Subcutaneous abdominal adipose tissue (tissue), 5 donors: ENCODE results near the gene MACF1.
"Not testable (repeated sequence)": the region's sequence is repeated elsewhere in the genome, so short reads cannot be mapped to it uniquely, and the experiment has no call there.

Source experiments
- H3K27ac ChIP-seq: one replicate; pipeline ENCODE4 v1.7.0; 2013; ENCODE audit warnings: low read depth, mild to moderate bottlenecking, inconsistent platforms, low read length, moderate library complexity
- H3K27me3 ChIP-seq, 5 donors: one replicate each; pipeline ENCODE4 v1.7.0; 2013; ENCODE audit warnings: low read length in 5 of 5, inconsistent platforms in 1 of 5; ENCODE audit not compliant: control insufficient read depth in 5 of 5, insufficient read depth in 4 of 5
- H3K36me3 ChIP-seq, 5 donors: one replicate each; pipeline ENCODE4 v1.7.0; 2013; ENCODE audit warnings: low read length in 5 of 5; ENCODE audit not compliant: control insufficient read depth in 5 of 5, insufficient read depth in 5 of 5
- H3K4me1 ChIP-seq, 5 donors: one replicate each; pipeline ENCODE4 v1.7.0; 2013; ENCODE audit warnings: low read length in 5 of 5, mild to moderate bottlenecking in 3 of 5, moderate library complexity in 1 of 5; ENCODE audit not compliant: control insufficient read depth in 5 of 5, insufficient read depth in 5 of 5
- H3K4me3 ChIP-seq, 5 donors: one replicate each; pipeline ENCODE4 v1.7.0; 2013; ENCODE audit warnings: low read length in 5 of 5, low read depth in 1 of 5
- H3K9ac ChIP-seq, 5 donors: one replicate each; pipeline ENCODE4 v1.7.0; 2013; ENCODE audit warnings: low read length in 5 of 5, mild to moderate bottlenecking in 4 of 5, moderate library complexity in 3 of 5
- H3K9me3 ChIP-seq, 5 donors: one replicate each; pipeline ENCODE4 v1.7.0; 2013; ENCODE audit warnings: low read length in 5 of 5; ENCODE audit not compliant: control insufficient read depth in 5 of 5
- donor health status: healthy.
- donor health status: healthy.
- donor health status: healthy.
- donor health status: healthy.
- donor health status: healthy.

Gene MACF1

GRCh38 chr1:39517936-39518335 lies 313.4 kb downstream of the MACF1 start:
- not testable (repeated sequence) for H3K4me3 ChIP-seq, H3K9me3 ChIP-seq, H3K27me3 ChIP-seq, H3K4me1 ChIP-seq, H3K36me3 ChIP-seq, H3K9ac ChIP-seq, H3K27ac ChIP-seq

GRCh38 chr1:39519376-39519775 lies 314.9 kb downstream of the MACF1 start:
- H3K27ac ChIP-seq, H3K9me3 ChIP-seq, H3K9ac ChIP-seq, H3K27me3 ChIP-seq, H3K4me1 ChIP-seq, H3K4me3 ChIP-seq: not testable (repeated sequence)
- H3K36me3 ChIP-seq = peaks cover 0 to 14% (median 3%) of the 10 kb centered on the region in 5 donors

- not testable (repeated sequence) for H3K27me3 ChIP-seq, H3K27ac ChIP-seq, H3K4me1 ChIP-seq, H3K9me3 ChIP-seq, H3K4me3 ChIP-seq, H3K9ac ChIP-seq
- H3K36me3 ChIP-seq = peaks cover 0 to 39% (median 14%) of the 10 kb centered on the region in 5 donors
Observed at GRCh38 chr1:39522221-39522620, 317.7 kb downstream of the MACF1 start.

GRCh38 chr1:39522661-39523567 lies 318.4 kb downstream of the MACF1 start:
- H3K4me1 ChIP-seq = no peaks in the 10 kb centered on the region
- peaks cover 0 to 46% (median 21%) of the 10 kb centered on the region in 5 donors for H3K36me3 ChIP-seq
- no peak overlapping the region for H3K4me3 ChIP-seq
- H3K27me3 ChIP-seq = no peaks in the 10 kb centered on the region
- H3K9me3 ChIP-seq = no peaks in the 10 kb centered on the region
- H3K27ac ChIP-seq = no peak overlapping the region
- no peak overlapping the region for H3K9ac ChIP-seq

- Histone ChIP-seq H3K4me1 (no peaks in the 10 kb centered on the region), H3K27ac (no peak overlapping the region), H3K4me3 (no peak overlapping the region), H3K27me3 (no peaks in the 10 kb centered on the region), H3K36me3 (peaks cover 0 to 58% (median 31%) of the 10 kb centered on the region in 5 donors), H3K9me3 (no peaks in the 10 kb centered on the region), H3K9ac (no peak overlapping the region)
Observed at GRCh38 chr1:39524171-39524570, 319.7 kb downstream of the MACF1 start.

GRCh38 chr1:39524591-39525365 lies 320.3 kb downstream of the MACF1 start:
- H3K9ac ChIP-seq = no peak overlapping the region
- H3K4me1 ChIP-seq = no peaks in the 10 kb centered on the region
- H3K27me3 ChIP-seq = no peaks in the 10 kb centered on the region
- H3K27ac ChIP-seq = no peak overlapping the region
- peaks cover 0 to 62% (median 35%) of the 10 kb centered on the region in 5 donors for H3K36me3 ChIP-seq
- no peaks in the 10 kb centered on the region for H3K9me3 ChIP-seq
- H3K4me3 ChIP-seq = no peak overlapping the region

GRCh38 chr1:39525366-39526165 lies 321.1 kb downstream of the MACF1 start:
- no peak overlapping the region for H3K27ac ChIP-seq

GRCh38 chr1:39526466-39527189 lies 322.1 kb downstream of the MACF1 start:
- Histone ChIP-seq H3K27me3 (no peaks in the 10 kb centered on the region), H3K9ac (no peak overlapping the region), H3K27ac (no peak overlapping the region), H3K4me3 (no peak overlapping the region), H3K36me3 (peaks cover 0 to 79% (median 42%) of the 10 kb centered on the region in 5 donors), H3K4me1 (no peaks in the 10 kb centered on the region), H3K9me3 (no peaks in the 10 kb centered on the region)

More at GRCh38 chr1:39525366-39526165, 321.1 kb downstream of the MACF1 start:
- Histone ChIP-seq H3K27me3 (no peaks in the 10 kb centered on the region), H3K9ac (no peak overlapping the region), H3K4me1 (no peaks in the 10 kb centered on the region), H3K9me3 (no peaks in the 10 kb centered on the region), H3K36me3 (peaks cover 0 to 70% (median 35%) of the 10 kb centered on the region in 5 donors), H3K4me3 (no peak overlapping the region)

GRCh38 chr1:39527190-39527579 lies 322.7 kb downstream of the MACF1 start:
- H3K9me3 ChIP-seq, H3K4me1 ChIP-seq, H3K27me3 ChIP-seq, H3K4me3 ChIP-seq, H3K27ac ChIP-seq, H3K9ac ChIP-seq: not testable (repeated sequence)
- peaks cover 0 to 84% (median 42%) of the 10 kb centered on the region in 5 donors for H3K36me3 ChIP-seq
